ENCODE results near the gene HOXB4.

Gene HOXB4

GRCh38 chr17:48625495-48626244 lies 47.5 kb upstream of the HOXB4 start:
- Histone ChIP-seq H3K9ac (ENCODE audit: low read length) (no peak overlapping the region; the same call in 1 of the 2 replicates), H3K9me3 (replicated peaks; ENCODE audit: insufficient read depth, low read length) (no peaks in the 10 kb centered on the region), H3K79me2 (ENCODE audit: low read length) (no peaks in the 10 kb centered on the region), H4K20me1 (ENCODE audit: insufficient read depth, low read length) (no peaks in the 10 kb centered on the region), H3K4me3 (ENCODE audit: low read length) (peak overlapping the region; percentile 52), H2AFZ (ENCODE audit: low read length) (peak overlapping the region; percentile 25), H3K9me2 (replicated peaks; ENCODE audit: insufficient read depth, low read length) (no peaks in the 10 kb centered on the region), H3K27me3 (replicated peaks; ENCODE audit: insufficient read depth, low read length) (peaks cover 92% of the 10 kb centered on the region), H3K4me1 (ENCODE audit: low read length) (no peaks in the 10 kb centered on the region), H3K27ac (ENCODE audit: low read length) (no peak overlapping the region), H3K4me2 (ENCODE audit: low read depth, low read length) (peak overlapping the region; percentile 91), H3K36me3 (replicated peaks; ENCODE audit: insufficient read depth, low read length) (no peaks in the 10 kb centered on the region), H3F3A (ENCODE audit: insufficient read depth, low read length) (no peaks in the 10 kb centered on the region)
- DNase-seq: peak; percentile 72
- TF ChIP-seq, protein P1, sequence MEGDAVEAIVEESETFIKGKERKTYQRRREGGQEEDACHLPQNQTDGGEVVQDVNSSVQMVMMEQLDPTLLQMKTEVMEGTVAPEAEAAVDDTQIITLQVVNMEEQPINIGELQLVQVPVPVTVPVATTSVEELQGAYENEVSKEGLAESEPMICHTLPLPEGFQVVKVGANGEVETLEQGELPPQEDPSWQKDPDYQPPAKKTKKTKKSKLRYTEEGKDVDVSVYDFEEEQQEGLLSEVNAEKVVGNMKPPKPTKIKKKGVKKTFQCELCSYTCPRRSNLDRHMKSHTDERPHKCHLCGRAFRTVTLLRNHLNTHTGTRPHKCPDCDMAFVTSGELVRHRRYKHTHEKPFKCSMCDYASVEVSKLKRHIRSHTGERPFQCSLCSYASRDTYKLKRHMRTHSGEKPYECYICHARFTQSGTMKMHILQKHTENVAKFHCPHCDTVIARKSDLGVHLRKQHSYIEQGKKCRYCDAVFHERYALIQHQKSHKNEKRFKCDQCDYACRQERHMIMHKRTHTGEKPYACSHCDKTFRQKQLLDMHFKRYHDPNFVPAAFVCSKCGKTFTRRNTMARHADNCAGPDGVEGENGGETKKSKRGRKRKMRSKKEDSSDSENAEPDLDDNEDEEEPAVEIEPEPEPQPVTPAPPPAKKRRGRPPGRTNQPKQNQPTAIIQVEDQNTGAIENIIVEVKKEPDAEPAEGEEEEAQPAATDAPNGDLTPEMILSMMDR (IDR thresholded peaks at IDR 0.05; ENCODE audit: low read length): no peak
- TF ChIP-seq EZH2 (optimal IDR thresholded peaks at IDR 0.05; ENCODE audit: low read depth, low read length) (no peak), EZH2phosphoT487 (IDR thresholded peaks at IDR 0.05; ENCODE audit: low read length) (no peak)

GRCh38 chr17:48624544-48625494 lies 46.7 kb upstream of the HOXB4 start:
- no peaks in the 10 kb centered on the region for H3F3A ChIP-seq (ENCODE audit: insufficient read depth, low read length)
- no peaks in the 10 kb centered on the region for H3K36me3 ChIP-seq (replicated peaks; ENCODE audit: insufficient read depth, low read length)
- no peak overlapping the region for H3K9ac ChIP-seq (ENCODE audit: low read length)
- DNase-seq: no peak
- H4K20me1 ChIP-seq (ENCODE audit: insufficient read depth, low read length): no peaks in the 10 kb centered on the region
- peak overlapping the region; percentile 91 for H3K4me2 ChIP-seq (ENCODE audit: low read depth, low read length)
- H3K4me3 ChIP-seq (ENCODE audit: low read length): peak overlapping the region; percentile 52
- TF ChIP-seq, protein P1 (IDR thresholded peaks at IDR 0.05; ENCODE audit: low read length): no peak
- no peaks in the 10 kb centered on the region for H3K79me2 ChIP-seq (ENCODE audit: low read length)
- H3K27ac ChIP-seq (ENCODE audit: low read length): no peak overlapping the region
- H2AFZ ChIP-seq (ENCODE audit: low read length): 0 out of 2 replicates have a peak overlapping the region, but pooled peaks have one; percentile 25
- no peaks in the 10 kb centered on the region for H3K9me2 ChIP-seq (replicated peaks; ENCODE audit: insufficient read depth, low read length)
- no peaks in the 10 kb centered on the region for H3K4me1 ChIP-seq (ENCODE audit: low read length)
- H3K9me3 ChIP-seq (replicated peaks; ENCODE audit: insufficient read depth, low read length): no peaks in the 10 kb centered on the region
- peaks cover 92% of the 10 kb centered on the region for H3K27me3 ChIP-seq (replicated peaks; ENCODE audit: insufficient read depth, low read length)

DNA sequence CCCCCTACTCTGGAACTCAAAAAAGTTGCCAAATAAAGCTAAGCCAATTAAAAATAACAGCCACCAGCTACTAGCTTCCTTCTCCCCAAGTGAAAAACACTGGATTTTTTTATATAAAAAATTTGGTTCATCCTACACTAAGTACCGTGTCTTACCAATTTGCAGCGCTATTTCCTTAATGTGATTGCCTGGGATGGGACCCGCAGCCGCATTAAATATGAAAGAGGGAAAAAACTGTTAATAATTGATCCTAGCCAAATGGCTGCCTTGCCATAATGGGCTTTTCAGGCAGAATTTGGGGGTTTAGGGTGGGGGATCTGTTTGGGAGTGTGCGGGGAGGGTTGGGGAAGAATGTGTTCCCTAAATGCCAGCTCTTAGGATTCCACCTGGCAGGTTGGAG lies 46.0 kb upstream of the HOXB4 start:
- DNase-seq: no peak
- H3K9ac ChIP-seq (ENCODE audit: low read length): no peak overlapping the region
- TF ChIP-seq EZH2phosphoT487 (IDR thresholded peaks at IDR 0.05; ENCODE audit: low read length): no peak
- TF ChIP-seq EZH2 (optimal IDR thresholded peaks at IDR 0.05; ENCODE audit: low read depth, low read length): no peak
- TF ChIP-seq, protein P1 (IDR thresholded peaks at IDR 0.05; ENCODE audit: low read length): no peak
- no peaks in the 10 kb centered on the region for H3K79me2 ChIP-seq (ENCODE audit: low read length)
- H3K9me2 ChIP-seq (replicated peaks; ENCODE audit: insufficient read depth, low read length): no peaks in the 10 kb centered on the region
- no peak overlapping the region for H3K4me2 ChIP-seq (ENCODE audit: low read depth, low read length)
- H3K27ac ChIP-seq (ENCODE audit: low read length): no peak overlapping the region
- peaks cover 92% of the 10 kb centered on the region for H3K27me3 ChIP-seq (replicated peaks; ENCODE audit: insufficient read depth, low read length)
- no peaks in the 10 kb centered on the region for H3F3A ChIP-seq (ENCODE audit: insufficient read depth, low read length)
- H3K9me3 ChIP-seq (replicated peaks; ENCODE audit: insufficient read depth, low read length): no peaks in the 10 kb centered on the region
- H4K20me1 ChIP-seq (ENCODE audit: insufficient read depth, low read length): no peaks in the 10 kb centered on the region
- no peak overlapping the region for H3K4me3 ChIP-seq (ENCODE audit: low read length)
- no peaks in the 10 kb centered on the region for H3K4me1 ChIP-seq (ENCODE audit: low read length)
- H3K36me3 ChIP-seq (replicated peaks; ENCODE audit: insufficient read depth, low read length): no peaks in the 10 kb centered on the region
- H2AFZ ChIP-seq (ENCODE audit: low read length): no peak overlapping the region

Data from MM.1S (cell line).